ENCODE data around the gene DACH1.

GRCh38 chr13:71758828-71759227, 108.2 kb downstream of the DACH1 start:
- TF ChIP-seq CTCF (IDR thresholded peaks at IDR 0.05; ENCODE audit: poor library complexity) (no peak), EZH2phosphoT487 (IDR thresholded peaks at IDR 0.05; ENCODE audit: low read depth, severe bottlenecking, unreplicated experiment) (no peak)

Measured in hepatocyte (in vitro differentiated cells).